ENCODE results near the gene NRG3. TPM values are rescaled to one million over a fixed set of nuclear protein-coding genes. Genes with fewer than 3 reads are reported as not detected.

Gene NRG3
- total and polyA plus RNA-seq, 9 donors, result 0.04 to 4.5 (median 0.15) TPM; not detected in 2

DNA sequence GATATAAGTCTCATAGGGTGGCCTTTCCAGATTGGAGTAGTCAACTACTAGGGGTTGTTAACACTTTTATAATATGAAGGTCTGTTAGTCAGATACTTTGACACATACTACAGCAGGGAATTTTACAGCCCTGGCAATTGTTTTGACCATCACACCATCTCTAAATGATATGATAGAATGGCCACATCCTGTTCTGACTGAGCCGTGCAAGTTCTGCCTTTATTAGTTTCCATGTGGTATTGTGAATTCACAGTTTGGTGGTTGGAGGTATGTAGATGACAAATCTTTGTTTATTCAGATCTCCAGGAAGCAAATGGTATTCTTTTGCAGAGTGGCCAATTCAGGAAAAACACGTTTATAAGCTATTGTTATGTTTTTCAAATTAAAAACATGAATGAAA lies 83.0 kb downstream of the NRG3 start:
- intact Hi-C loops (cut with DNase I), result no loop called here
- no peak for DNase-seq
- Histone ChIP-seq H3K36me3 (no peaks in the 10 kb centered on the region), H3K27ac (no peak overlapping the region), H3K4me3 (no peak overlapping the region), H3K9me3 (no peaks in the 10 kb centered on the region), H3K4me1 (ENCODE audit: insufficient read depth) (no peaks in the 10 kb centered on the region), H3K27me3 (no peaks in the 10 kb centered on the region)
- TF ChIP-seq, protein P1, sequence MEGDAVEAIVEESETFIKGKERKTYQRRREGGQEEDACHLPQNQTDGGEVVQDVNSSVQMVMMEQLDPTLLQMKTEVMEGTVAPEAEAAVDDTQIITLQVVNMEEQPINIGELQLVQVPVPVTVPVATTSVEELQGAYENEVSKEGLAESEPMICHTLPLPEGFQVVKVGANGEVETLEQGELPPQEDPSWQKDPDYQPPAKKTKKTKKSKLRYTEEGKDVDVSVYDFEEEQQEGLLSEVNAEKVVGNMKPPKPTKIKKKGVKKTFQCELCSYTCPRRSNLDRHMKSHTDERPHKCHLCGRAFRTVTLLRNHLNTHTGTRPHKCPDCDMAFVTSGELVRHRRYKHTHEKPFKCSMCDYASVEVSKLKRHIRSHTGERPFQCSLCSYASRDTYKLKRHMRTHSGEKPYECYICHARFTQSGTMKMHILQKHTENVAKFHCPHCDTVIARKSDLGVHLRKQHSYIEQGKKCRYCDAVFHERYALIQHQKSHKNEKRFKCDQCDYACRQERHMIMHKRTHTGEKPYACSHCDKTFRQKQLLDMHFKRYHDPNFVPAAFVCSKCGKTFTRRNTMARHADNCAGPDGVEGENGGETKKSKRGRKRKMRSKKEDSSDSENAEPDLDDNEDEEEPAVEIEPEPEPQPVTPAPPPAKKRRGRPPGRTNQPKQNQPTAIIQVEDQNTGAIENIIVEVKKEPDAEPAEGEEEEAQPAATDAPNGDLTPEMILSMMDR (IDR thresholded peaks at IDR 0.05), result no peak
- TF ChIP-seq POLR2A (IDR thresholded peaks at IDR 0.05), result no peak
- no peak for TF ChIP-seq EP300 (IDR thresholded peaks at IDR 0.05)
- WGBS, 3 donors, result 21 to 49% (median 27%) methylated on average over 2 of the region's 2 CpGs

DNA sequence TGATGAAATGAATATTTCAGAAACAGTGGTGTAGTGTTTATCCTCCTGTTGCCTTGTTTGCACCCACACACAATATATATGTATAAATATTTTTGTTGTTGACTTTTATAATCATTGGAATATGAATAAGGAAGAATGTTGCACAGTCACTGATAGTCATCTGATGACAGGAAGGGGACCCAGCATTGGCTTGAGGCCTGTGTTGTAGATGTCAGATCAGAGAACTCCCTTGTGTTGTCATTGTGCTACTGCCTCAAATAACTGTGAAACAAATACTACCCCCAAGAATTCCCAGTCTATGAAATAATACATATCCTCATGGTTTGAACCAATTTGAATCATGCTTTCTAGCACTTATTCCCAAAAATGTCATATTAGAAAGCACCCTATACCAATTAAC lies 84.0 kb downstream of the NRG3 start:
- no peaks in the 10 kb centered on the region for H3K9me3 ChIP-seq
- H3K27me3 ChIP-seq, result no peaks in the 10 kb centered on the region
- no peaks in the 10 kb centered on the region for H3K4me1 ChIP-seq (ENCODE audit: insufficient read depth)
- H3K27ac ChIP-seq, result no peak overlapping the region
- H3K4me3 ChIP-seq, result no peak overlapping the region
- no peaks in the 10 kb centered on the region for H3K36me3 ChIP-seq
- TF ChIP-seq, protein P1 (IDR thresholded peaks at IDR 0.05), result no peak
- TF ChIP-seq EP300 (IDR thresholded peaks at IDR 0.05) (no peak), POLR2A (IDR thresholded peaks at IDR 0.05) (no peak)
- intact Hi-C loops (cut with DNase I), result no loop called here
- DNase-seq, result no peak

DNA sequence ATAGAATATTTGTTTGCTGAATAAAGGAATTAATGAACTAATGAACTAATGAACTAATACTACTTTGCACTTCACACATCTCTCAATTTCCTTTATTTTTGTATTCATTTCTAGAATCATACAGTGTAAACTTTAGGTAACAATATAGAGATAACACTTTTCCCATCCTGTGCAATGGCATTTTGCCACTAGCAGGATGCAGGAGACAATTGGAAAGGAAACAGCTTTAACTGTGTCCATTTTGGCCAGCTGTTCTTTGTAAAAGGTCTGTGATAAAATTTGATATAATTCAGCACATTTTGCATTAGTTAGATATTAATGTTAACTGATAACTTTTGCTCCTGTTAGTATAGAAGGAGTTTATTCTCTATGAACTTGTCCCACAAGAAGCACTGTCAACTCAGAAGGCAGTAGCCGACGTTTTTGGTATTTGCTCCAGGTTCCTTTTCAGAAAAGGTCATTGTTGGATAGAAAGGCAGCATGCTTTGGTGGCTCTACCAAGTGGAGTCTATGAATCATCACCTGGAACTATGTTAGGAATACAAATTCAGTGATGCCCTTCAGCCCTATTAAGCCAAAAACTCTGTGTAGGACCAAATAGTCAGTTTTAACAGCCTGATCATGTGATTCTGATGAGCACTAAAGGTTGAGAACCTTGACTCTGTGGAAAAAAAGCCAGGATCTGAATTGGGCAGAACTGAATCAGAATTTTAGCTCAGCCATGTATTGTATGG lies 86.6 kb downstream of the NRG3 start:
- TF ChIP-seq EP300 (IDR thresholded peaks at IDR 0.05) (no peak), POLR2A (IDR thresholded peaks at IDR 0.05) (no peak)
- TF ChIP-seq, protein P1 (IDR thresholded peaks at IDR 0.05), result no peak
- no peak overlapping the region for H3K4me3 ChIP-seq
- H3K36me3 ChIP-seq, result no peaks in the 10 kb centered on the region
- no peaks in the 10 kb centered on the region for H3K27me3 ChIP-seq
- no peaks in the 10 kb centered on the region for H3K4me1 ChIP-seq (ENCODE audit: insufficient read depth)
- no peaks in the 10 kb centered on the region for H3K9me3 ChIP-seq
- H3K27ac ChIP-seq, result no peak overlapping the region
- intact Hi-C loops (cut with DNase I), result no loop called here
- 34 to 61% (median 48%) methylated on average over 2 of the region's 2 CpGs for WGBS, 3 donors
- DNase-seq, result no peak

DNA sequence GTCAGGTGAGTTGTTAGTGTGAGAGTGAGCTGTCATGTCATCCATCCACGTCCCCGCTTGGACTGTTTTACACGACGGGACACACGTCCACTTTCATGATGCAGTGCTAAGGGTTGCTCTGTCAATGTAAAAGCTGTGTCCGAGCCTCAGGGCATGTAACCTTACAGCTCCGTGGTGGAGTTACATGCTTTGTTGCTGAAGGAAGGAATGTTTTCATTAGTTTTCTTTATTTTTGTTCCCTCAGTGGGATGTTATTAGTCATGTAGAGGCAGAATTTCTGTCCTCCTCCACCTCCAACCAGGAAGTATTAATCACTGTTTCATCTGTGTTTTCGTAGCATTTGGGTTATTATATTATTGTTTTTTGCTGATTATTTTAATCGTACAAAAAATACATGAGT lies 88.6 kb downstream of the NRG3 start:
- no peaks in the 10 kb centered on the region for H3K36me3 ChIP-seq
- TF ChIP-seq POLR2A (IDR thresholded peaks at IDR 0.05), result no peak
- no peak for DNase-seq

DNA sequence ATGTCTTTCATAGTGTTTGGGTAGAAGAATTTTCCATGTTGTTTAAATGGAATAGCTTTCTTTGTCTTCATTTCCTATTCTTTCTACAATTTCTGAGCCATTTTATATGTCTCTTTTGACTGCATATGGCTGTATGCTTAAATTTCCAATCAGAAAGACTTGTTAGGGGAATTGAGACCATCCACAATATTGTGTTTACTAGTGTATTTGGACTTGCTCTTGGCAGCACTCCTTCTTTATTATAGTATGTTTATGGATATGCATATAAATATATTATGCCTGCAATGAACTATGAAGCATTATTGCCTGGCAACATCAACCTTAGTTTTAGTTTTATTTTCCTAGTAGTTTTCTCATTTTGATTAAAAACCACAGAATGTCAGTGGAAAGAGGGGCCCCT lies 92.7 kb downstream of the NRG3 start:
- intact Hi-C loops (cut with DNase I), result no loop called here
- no peak for DNase-seq
- Histone ChIP-seq H3K27me3 (no peaks in the 10 kb centered on the region), H3K27ac (no peak overlapping the region), H3K4me1 (ENCODE audit: insufficient read depth) (no peaks in the 10 kb centered on the region), H3K36me3 (no peaks in the 10 kb centered on the region), H3K9me3 (no peaks in the 10 kb centered on the region), H3K4me3 (no peak overlapping the region)
- TF ChIP-seq, protein P1 (IDR thresholded peaks at IDR 0.05), result no peak
- TF ChIP-seq EP300 (IDR thresholded peaks at IDR 0.05), result no peak
- no peak for TF ChIP-seq POLR2A (IDR thresholded peaks at IDR 0.05)

More for the DNA sequence above, 88.6 kb downstream of the NRG3 start:
- Histone ChIP-seq H3K27ac (no peak overlapping the region), H3K4me1 (ENCODE audit: insufficient read depth) (no peaks in the 10 kb centered on the region), H3K4me3 (no peak overlapping the region), H3K27me3 (no peaks in the 10 kb centered on the region), H3K9me3 (no peaks in the 10 kb centered on the region)
- intact Hi-C loops (cut with DNase I), result no loop called here
- WGBS, 3 donors, result 65 to 84% (median 69%) methylated on average over 9 of the region's 9 CpGs

Data from ovary (tissue), 9 donors.